Thyroid gland (tissue), 4 donors: ENCODE measurements around the gene OSTN.

Experiments used
- CTCF ChIP-seq, 6 experiments: fragments of 200-600 bp in 3 of 6; fragments of 450-650 bp in 3 of 6; sonication (generic) in 3 of 6; IDR thresholded peaks; one replicate each; pipeline ENCODE4 v1.5.1; 2016 to 2019; ENCODE audit warnings: antibody characterized with exemption in 6 of 6, mild to moderate bottlenecking in 2 of 6, inconsistent platforms in 1 of 6, moderate library complexity in 1 of 6
- POLR2A ChIP-seq, 2 donors: fragments of 450-650 bp; IDR thresholded peaks; one replicate each; pipeline ENCODE4 v1.6.1; 2017; ENCODE audit warnings: antibody characterized with exemption in 2 of 2, mild to moderate bottlenecking in 2 of 2, moderate library complexity in 1 of 2

- TF ChIP-seq POLR2A (IDR thresholded peaks at IDR 0.05), result no peak
- no peak for TF ChIP-seq CTCF (IDR thresholded peaks at IDR 0.05)
These were observed 33.2 kb upstream of the OSTN start for GRCh38 chr3:191165802-191166201.
